Hematopoietic multipotent progenitor cell treated with erythropoietin and hydrocortisone succinate and interleukin-3 and kit ligand, for 6 days (in vitro differentiated cells): Measurements from ENCODE around the gene DCHS2.

ENCODE experiments used
- DNase-seq: peaks from one replicate; pipeline ENCODE4 v3.0.0-alpha.2; 2015

Gene DCHS2

DNA sequence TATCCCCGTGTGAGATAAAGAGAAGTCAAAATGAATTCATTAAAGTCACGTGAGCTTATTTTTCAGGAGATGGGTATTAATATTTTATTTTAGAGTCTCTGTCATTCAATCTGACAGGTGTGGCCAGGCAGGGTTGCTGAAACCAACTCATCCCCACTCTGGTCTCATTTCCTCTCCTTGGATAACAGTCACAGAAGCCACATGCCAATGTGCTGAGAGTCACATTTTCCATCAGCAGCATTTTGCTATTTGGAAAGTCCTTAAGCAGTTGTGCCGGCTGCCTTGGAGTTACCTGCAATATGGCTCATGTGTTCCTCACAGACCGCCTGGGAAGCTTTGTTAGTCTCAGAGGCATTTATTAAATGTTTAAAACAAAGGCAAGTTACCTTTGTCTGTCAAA lies 302.3 kb downstream of the DCHS2 start:
- no peak for DNase-seq

DNA sequence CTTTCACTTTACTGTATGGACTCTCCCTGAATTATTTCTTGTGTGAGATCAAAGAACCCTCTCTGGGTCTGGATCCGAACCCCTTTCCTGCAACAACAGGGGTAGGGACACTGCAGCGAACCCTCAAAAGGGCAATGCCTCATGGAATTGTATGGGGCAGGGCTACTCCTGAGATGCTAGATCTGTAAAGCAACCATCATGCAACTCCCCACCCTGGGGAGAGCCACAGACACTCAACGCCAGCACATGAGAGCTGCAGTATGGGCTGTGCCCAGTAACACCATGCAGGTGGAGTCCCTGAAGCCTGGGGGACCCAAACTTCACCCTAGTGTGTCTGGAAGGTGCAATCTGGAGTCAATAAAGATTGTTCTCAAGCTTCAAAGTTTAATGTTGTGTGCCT lies 304.7 kb downstream of the DCHS2 start:
- DNase-seq, result no peak

GRCh38 chr4:154186035-154186434 lies 305.6 kb downstream of the DCHS2 start:
- no peak for DNase-seq

DNA sequence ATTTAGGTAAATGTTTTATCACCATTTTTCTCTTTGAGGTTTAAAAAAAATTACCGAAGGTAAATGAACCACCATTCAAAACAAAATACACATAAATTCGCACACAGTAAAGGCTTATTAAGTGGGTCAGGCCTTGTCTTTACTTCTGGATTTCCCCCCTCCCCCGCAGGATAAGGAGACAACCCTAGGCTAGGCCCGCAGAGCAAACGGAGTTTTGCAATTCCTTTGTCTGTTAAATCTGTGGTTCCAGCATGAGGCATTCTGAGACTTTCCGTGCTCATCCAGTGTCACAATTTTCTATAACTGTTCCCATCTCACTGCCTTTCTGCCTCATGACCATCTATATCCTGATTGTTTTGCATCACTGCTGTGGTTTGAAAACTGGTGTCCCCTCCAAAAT lies 307.4 kb downstream of the DCHS2 start:
- DNase-seq, result no peak

GRCh38 chr4:154183264-154183663 lies 308.3 kb downstream of the DCHS2 start:
- no peak for DNase-seq
